ENCODE results near the gene MICALL1.
"Not testable (repeated sequence)": the region's sequence is repeated elsewhere in the genome, so short reads cannot be mapped to it uniquely, and the experiment has no call there.

The MICALL1 gene

DNA sequence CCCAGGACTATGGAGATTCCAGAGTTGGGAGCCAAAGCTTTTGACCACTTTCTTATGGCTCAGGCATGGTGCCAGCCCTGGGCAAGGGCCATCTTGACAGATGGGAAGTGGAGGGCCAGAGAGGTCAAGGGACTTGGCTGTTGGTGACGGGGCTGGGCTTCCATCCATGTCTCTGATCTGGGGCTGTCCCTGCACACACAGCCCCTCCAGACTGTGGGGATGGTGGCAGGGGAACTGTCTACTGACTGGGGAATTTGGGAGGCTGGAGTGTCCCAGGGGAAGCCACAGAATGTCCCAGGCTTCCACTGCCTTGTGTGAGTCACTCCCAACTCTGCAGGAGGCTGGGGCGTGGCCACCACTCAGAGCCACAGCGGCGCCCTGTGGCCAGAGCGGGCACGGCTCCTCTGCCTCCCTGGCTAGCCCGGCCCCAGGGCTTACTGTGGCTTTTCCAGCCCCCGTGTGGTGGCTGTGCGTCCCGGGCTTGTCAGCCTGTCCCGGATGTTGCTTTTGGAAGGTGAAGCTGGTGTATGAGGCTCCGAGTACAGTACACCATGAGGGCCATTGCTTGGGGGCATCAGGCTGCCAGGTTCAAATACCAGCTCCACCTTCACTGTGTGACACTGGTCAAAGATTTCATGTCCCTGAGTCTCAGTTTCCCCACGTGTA is 27.7 kb downstream of the MICALL1 start:
- Histone ChIP-seq H3K9me3 (replicated peaks; ENCODE audit: low read length) (no peaks in the 10 kb centered on the region), H3K36me3 (ENCODE audit: insufficient read depth, low read length) (peaks cover 47% of the 10 kb centered on the region), H3K4me3 (ENCODE audit: low read length) (peak overlapping the region; percentile 24), H3K4me2 (ENCODE audit: low read length) (peak overlapping the region; percentile 70), H3K4me1 (ENCODE audit: control insufficient read depth, insufficient read depth, low read length) (peaks cover 32% of the 10 kb centered on the region), H3K27me3 (ENCODE audit: control insufficient read depth, insufficient read depth, low read length) (no peaks in the 10 kb centered on the region), H3K9ac (ENCODE audit: low read depth, low read length) (peak overlapping the region; percentile 50)

DNA sequence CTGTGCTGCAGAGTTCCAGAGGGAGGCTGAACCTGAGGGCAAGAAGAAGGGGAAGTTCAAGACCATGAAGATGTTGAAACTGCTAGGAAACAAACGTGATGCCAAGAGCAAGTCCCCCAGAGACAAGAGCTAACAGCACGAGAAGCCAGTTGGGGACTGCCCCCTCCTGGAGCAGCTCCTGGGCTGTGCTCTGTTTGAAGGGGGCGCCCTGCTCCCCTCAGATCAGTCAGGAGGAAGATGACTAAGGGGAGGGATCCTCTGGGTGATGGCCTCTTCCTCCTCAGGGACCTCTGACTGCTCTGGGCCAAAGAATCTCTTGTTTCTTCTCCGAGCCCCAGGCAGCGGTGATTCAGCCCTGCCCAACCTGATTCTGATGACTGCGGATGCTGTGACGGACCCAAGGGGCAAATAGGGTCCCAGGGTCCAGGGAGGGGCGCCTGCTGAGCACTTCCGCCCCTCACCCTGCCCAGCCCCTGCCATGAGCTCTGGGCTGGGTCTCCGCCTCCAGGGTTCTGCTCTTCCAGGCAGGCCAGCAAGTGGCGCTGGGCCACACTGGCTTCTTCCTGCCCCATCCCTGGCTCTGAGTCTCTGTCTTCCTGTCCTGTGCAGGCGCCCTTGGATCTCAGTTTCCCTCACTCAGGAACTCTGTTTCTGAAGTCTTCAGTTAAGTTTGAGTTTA is 34.7 kb downstream of the MICALL1 start:
- H3K27me3 ChIP-seq (ENCODE audit: control insufficient read depth, insufficient read depth, low read length), result no peaks in the 10 kb centered on the region
- no peak overlapping the region for H3K4me2 ChIP-seq (ENCODE audit: low read length)
- H3K4me3 ChIP-seq (ENCODE audit: low read length), result no peak overlapping the region
- no peaks in the 10 kb centered on the region for H3K4me1 ChIP-seq (ENCODE audit: control insufficient read depth, insufficient read depth, low read length)
- no peak overlapping the region for H3K9ac ChIP-seq (ENCODE audit: low read depth, low read length)
- H3K9me3 ChIP-seq (replicated peaks; ENCODE audit: low read length), result no peaks in the 10 kb centered on the region
- peaks cover 43% of the 10 kb centered on the region for H3K36me3 ChIP-seq (ENCODE audit: insufficient read depth, low read length)

DNA sequence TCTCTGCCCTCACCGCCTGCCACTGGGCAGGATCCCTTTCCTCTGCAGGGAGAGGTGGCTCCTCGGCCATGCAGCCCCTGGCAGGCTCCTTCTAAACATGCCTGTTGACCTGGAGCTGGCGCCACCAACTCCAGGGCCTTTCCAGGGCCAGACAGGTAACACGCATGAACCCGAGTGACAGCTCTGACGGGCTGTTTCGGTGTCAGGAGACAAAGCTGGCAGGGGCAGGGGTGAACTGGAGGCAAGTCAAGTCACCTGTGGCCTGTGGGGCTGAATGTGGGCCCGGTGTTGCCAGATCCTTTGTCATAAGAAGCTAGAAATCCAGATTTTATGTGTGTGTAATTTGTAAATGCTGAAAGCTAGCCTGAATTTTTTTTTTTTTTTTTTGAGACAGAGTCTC is 36.0 kb downstream of the MICALL1 start:
- Histone ChIP-seq H3K4me2 (ENCODE audit: low read length) (no peak overlapping the region), H3K4me1 (ENCODE audit: control insufficient read depth, insufficient read depth, low read length) (no peaks in the 10 kb centered on the region), H3K9ac (ENCODE audit: low read depth, low read length) (no peak overlapping the region), H3K27me3 (ENCODE audit: control insufficient read depth, insufficient read depth, low read length) (no peaks in the 10 kb centered on the region), H3K9me3 (replicated peaks; ENCODE audit: low read length) (no peaks in the 10 kb centered on the region), H3K4me3 (ENCODE audit: low read length) (no peak overlapping the region), H3K36me3 (ENCODE audit: insufficient read depth, low read length) (peaks cover 38% of the 10 kb centered on the region)

DNA sequence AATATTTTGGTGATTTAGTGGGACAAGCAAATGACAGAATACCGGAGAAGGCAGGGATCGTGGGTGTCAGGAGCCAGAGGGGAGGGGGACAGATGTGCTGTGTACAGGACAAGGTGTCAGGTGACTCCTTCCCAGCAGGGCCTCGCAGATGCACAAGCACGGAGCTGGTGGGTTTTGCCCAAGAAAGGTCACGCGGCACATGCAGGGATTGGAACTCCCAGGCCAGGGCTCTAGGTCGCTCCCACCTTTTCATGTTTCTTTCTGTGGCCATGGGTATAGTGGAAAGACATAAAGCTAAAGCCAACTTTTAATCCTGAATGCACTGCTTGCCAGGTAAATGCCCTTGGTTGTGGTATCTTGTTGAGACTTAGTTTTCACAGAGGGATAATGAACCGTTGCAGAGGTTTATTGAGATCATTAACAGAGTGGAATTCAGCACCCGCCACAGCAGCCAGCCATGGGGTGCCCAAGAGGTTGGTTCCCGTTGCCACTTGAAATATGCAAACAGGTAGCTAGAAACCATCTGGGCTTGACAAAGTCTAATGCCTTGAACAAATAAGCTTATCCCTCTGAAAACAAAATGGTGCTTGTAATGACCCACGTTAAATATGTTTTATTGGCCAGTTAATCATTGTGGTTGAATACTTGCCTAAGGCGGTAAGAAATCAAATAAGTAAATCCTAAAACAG is 37.2 kb downstream of the MICALL1 start:
- Histone ChIP-seq H3K4me3 (ENCODE audit: low read length) (no peak overlapping the region), H3K9me3 (replicated peaks; ENCODE audit: low read length) (no peaks in the 10 kb centered on the region), H3K9ac (ENCODE audit: low read depth, low read length) (no peak overlapping the region), H3K27me3 (ENCODE audit: control insufficient read depth, insufficient read depth, low read length) (no peaks in the 10 kb centered on the region), H3K4me2 (ENCODE audit: low read length) (no peak overlapping the region), H3K36me3 (ENCODE audit: insufficient read depth, low read length) (peaks cover 31% of the 10 kb centered on the region), H3K4me1 (ENCODE audit: control insufficient read depth, insufficient read depth, low read length) (no peaks in the 10 kb centered on the region)

DNA sequence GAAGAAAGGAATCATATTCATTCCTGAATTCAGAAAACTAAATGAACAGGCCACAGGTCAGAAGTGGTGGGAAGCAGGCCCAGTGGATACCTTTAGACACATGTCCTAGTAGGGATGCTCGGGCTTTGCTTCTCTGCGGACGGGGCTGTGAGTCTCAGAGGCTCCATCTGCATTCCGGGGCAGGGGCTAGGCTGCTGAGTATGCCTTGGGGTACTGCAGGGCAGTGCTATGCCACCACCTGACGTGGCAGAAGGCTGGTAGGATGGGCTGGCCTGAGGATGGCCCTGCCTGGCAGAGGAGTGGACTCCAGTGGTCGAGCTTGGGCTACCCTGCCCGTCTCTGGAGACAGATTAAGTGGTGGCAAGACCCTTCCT is 37.7 kb downstream of the MICALL1 start:
- H3K4me3 ChIP-seq (ENCODE audit: low read length), result no peak overlapping the region
- no peaks in the 10 kb centered on the region for H3K4me1 ChIP-seq (ENCODE audit: control insufficient read depth, insufficient read depth, low read length)
- H3K4me2 ChIP-seq (ENCODE audit: low read length), result no peak overlapping the region
- H3K9me3 ChIP-seq (replicated peaks; ENCODE audit: low read length), result no peaks in the 10 kb centered on the region
- no peak overlapping the region for H3K9ac ChIP-seq (ENCODE audit: low read depth, low read length)
- H3K27me3 ChIP-seq (ENCODE audit: control insufficient read depth, insufficient read depth, low read length), result no peaks in the 10 kb centered on the region
- peaks cover 31% of the 10 kb centered on the region for H3K36me3 ChIP-seq (ENCODE audit: insufficient read depth, low read length)

DNA sequence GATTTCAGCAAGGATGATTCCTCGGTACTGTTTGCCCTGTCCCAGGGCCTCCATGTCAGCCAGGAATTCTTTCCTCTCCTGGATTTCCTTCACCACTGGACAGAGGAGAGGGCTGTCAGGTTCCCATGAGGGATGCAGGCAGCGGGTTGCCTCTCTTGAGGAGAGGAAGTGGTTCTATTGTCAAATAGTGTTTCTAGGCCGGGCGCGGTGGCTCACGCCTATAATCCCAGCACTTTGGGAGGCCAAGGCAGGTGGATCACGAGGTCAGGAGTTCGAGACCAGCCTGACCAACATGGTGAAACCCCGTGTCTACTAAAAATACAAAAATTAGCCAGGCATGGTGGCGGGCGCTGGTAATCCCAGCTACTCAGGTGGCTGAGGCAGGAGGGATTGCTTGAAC is 38.3 kb downstream of the MICALL1 start:
- not testable (repeated sequence) for H3K9me3 ChIP-seq (replicated peaks; ENCODE audit: low read length); H3K9ac ChIP-seq (ENCODE audit: low read depth, low read length); H3K4me1 ChIP-seq (ENCODE audit: control insufficient read depth, insufficient read depth, low read length); H3K27me3 ChIP-seq (ENCODE audit: control insufficient read depth, insufficient read depth, low read length); H3K4me3 ChIP-seq (ENCODE audit: low read length); H3K4me2 ChIP-seq (ENCODE audit: low read length)
- H3K36me3 ChIP-seq (ENCODE audit: insufficient read depth, low read length), result peaks cover 31% of the 10 kb centered on the region

DNA sequence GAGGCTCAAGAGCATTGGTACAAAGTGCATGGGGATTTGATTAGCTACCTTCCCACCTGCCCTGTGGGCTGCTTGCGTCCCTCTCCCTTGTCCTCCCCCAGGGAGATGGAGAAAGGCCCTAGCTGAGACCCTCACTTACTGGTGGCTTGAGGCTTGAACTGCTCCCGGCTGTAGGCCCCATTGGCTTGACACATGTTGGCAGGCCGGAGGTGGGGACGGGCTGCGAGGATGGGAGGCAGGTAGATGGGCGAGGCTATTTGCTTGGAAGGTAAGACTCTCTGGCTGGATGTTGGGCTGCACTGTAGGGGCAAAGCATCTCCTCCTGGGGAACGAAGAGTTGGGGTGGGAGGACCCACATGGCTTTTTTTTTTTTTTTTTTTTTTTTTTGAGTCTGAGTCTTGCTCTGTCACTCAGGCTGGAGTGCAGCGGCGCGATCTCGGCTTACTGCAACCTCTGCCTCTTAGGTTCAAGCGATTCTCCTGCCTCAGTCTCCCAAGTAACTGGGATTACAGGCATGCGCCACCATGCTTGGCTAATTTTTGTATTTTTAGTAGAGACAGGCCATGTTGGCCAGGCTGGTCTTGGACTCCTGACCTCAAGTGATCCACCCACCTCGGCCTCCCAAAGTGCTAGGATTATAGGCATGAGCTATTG is 41.2 kb downstream of the MICALL1 start:
- peaks cover 13% of the 10 kb centered on the region for H3K36me3 ChIP-seq (ENCODE audit: insufficient read depth, low read length)
- H3K9ac ChIP-seq (ENCODE audit: low read depth, low read length); H3K4me1 ChIP-seq (ENCODE audit: control insufficient read depth, insufficient read depth, low read length); H3K4me2 ChIP-seq (ENCODE audit: low read length); H3K9me3 ChIP-seq (replicated peaks; ENCODE audit: low read length); H3K4me3 ChIP-seq (ENCODE audit: low read length); H3K27me3 ChIP-seq (ENCODE audit: control insufficient read depth, insufficient read depth, low read length): not testable (repeated sequence)

DNA sequence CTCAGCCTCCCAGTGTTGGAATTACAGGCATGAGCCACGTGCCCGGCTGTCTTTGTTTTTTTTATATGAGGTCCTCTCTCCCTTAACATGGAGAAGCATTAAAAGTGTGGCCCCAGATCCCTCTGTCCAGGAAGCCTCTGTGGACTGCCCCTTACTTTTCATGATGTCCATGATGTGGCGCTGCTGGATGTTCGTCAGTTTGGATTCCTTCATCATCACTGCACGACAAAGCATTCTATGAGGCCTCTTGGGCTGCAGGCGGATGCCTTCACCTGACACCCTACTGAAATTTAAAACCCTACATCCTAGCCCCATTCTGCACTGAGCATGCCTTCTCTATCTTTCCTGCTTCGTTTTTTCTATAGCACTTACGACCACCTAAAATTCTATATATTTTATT is 45.2 kb downstream of the MICALL1 start:
- H3K27me3 ChIP-seq (ENCODE audit: control insufficient read depth, insufficient read depth, low read length), result no peaks in the 10 kb centered on the region
- no peak overlapping the region for H3K4me3 ChIP-seq (ENCODE audit: low read length)
- no peak overlapping the region for H3K9ac ChIP-seq (ENCODE audit: low read depth, low read length)
- no peaks in the 10 kb centered on the region for H3K36me3 ChIP-seq (ENCODE audit: insufficient read depth, low read length)
- H3K9me3 ChIP-seq (replicated peaks; ENCODE audit: low read length), result no peaks in the 10 kb centered on the region
- no peak overlapping the region for H3K4me2 ChIP-seq (ENCODE audit: low read length)
- peaks cover 15% of the 10 kb centered on the region for H3K4me1 ChIP-seq (ENCODE audit: control insufficient read depth, insufficient read depth, low read length)

DNA sequence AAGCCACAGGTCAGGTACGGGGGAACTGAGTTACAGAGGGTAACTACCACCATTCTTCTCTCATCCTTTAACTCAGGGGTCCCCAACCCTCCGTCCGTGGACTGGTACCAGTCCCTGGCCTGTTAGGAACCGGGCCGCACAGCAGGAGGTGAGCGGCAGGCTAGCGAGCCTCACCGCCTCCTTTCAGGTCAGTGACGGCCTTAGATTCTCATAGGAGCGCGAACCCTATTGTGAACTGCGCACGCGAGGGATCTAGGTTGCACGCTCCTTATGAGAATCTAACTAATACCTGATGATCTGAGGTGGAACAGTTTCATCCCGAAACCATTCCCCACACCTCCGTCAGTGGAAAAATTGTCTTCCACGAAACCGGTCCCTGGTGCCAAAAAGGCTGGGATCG is 46.5 kb downstream of the MICALL1 start:
- H3K4me2 ChIP-seq (ENCODE audit: low read length), result peak overlapping the region; percentile 99
- peak overlapping the region; percentile 96 for H3K9ac ChIP-seq (ENCODE audit: low read depth, low read length)
- H3K4me1 ChIP-seq (ENCODE audit: control insufficient read depth, insufficient read depth, low read length), result peaks cover 15% of the 10 kb centered on the region
- H3K36me3 ChIP-seq (ENCODE audit: insufficient read depth, low read length), result peaks cover 12% of the 10 kb centered on the region
- H3K4me3 ChIP-seq (ENCODE audit: low read length), result peak overlapping the region; percentile 97
- H3K9me3 ChIP-seq (replicated peaks; ENCODE audit: low read length); H3K27me3 ChIP-seq (ENCODE audit: control insufficient read depth, insufficient read depth, low read length): not testable (repeated sequence)

DNA sequence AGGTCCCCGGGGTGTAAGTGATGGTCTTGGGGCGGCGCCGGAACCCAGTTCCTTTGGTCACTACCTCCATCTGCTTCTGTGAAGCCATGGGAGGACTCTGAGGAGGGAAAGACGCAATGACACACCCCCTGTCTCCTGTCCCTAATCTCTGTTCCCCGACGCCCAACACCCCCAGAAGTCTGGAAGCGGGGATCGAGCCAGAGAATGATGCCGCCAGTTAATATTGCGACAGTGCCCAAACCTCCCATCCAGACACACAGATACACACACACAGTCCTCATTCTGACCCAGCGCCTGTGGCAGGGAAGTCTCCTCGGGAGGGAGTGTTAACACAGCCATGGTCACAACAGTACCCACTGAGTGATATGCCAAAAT is 47.0 kb downstream of the MICALL1 start:
- peak overlapping the region; percentile 97 for H3K4me3 ChIP-seq (ENCODE audit: low read length)
- no peaks in the 10 kb centered on the region for H3K27me3 ChIP-seq (ENCODE audit: control insufficient read depth, insufficient read depth, low read length)
- peaks cover 15% of the 10 kb centered on the region for H3K4me1 ChIP-seq (ENCODE audit: control insufficient read depth, insufficient read depth, low read length)
- peak overlapping the region; percentile 99 for H3K4me2 ChIP-seq (ENCODE audit: low read length)
- H3K9ac ChIP-seq (ENCODE audit: low read depth, low read length), result peak overlapping the region; percentile 96
- H3K9me3 ChIP-seq (replicated peaks; ENCODE audit: low read length), result no peaks in the 10 kb centered on the region
- H3K36me3 ChIP-seq (ENCODE audit: insufficient read depth, low read length), result peaks cover 15% of the 10 kb centered on the region

DNA sequence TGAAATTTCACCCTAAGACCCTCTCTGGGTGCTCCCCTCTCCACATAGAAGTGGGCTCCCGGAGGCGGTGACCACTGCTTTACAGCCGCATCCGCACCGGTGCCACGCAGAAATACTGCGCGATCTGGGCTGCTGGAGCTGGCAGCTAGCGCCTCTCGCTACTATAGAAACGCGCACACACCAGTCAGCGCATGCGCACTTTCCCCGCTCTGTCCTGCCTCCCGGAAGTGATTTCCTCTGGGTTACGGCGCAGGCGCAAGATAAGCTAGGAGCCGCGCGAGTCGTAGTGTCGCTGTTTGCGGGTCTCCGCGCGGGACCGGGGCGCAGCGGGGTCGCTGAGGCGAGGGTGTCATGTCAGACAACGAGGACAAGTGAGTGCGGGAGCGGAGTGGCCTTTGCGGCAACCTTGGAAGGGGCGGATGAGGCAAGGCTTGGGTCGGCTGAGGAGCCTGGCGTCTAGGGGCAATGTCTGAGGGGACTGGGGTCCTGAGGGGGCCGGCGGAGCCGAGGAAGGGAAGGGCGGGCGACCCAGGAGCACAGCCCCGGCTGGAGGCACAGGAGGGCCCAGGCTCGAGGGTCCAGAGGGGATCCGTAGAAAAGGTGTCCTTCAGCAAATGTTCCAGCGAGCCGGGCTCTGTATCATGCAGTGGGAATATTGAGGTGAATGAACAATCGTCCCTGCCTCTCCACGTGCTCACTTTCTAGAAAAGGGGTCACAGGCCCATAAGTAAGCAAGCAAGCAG is 47.5 kb downstream of the MICALL1 start, which contains the start of the genes C22orf23 and POLR2F:
Gene C22orf23, minus strand, starts transcription at position 165 of the 743 bp plus-strand sequence. CDS start 452 bp downstream, outside the sequence.
Gene POLR2F, plus strand, starts transcription at position 263 of the 743 bp plus-strand sequence. Its CDS starts 89 bp downstream, at position 352.
- Histone ChIP-seq H3K9me3 (replicated peaks; ENCODE audit: low read length) (no peaks in the 10 kb centered on the region), H3K4me2 (ENCODE audit: low read length) (peak within 1 kb of the TSS; percentile 99), H3K27me3 (ENCODE audit: control insufficient read depth, insufficient read depth, low read length) (no peaks in the 10 kb centered on the region), H3K4me3 (ENCODE audit: low read length) (peak within 1 kb of the TSS; percentile 97), H3K36me3 (ENCODE audit: insufficient read depth, low read length) (peaks cover 18% of the 10 kb centered on the region), H3K9ac (ENCODE audit: low read depth, low read length) (peak within 1 kb of the TSS; percentile 96), H3K4me1 (ENCODE audit: control insufficient read depth, insufficient read depth, low read length) (peaks cover 15% of the 10 kb centered on the region)
